Stomach (tissue), 9 donors: ENCODE results near the gene COG3. TPM values are rescaled to one million over a fixed set of nuclear protein-coding genes. Genes with fewer than 3 reads are reported as not detected.

Experiments
- DNase-seq, 2 donors: peaks; one replicate each; pipeline versions ENCODE4 v3.0.0 to v3.0.0-alpha.2; 2013 to 2019
- H3K27ac ChIP-seq, 5 donors: fragments of 200-600 bp in 4 of 5; sonication (generic) in 4 of 5; one replicate each; pipeline ENCODE4 v1.5.1; 2013 to 2019; ENCODE audit warnings: mild to moderate bottlenecking in 1 of 5, moderate library complexity in 1 of 5
- H3K27me3 ChIP-seq, 3 donors: fragments of 200-600 bp; sonication (generic); one replicate each; pipeline ENCODE4 v1.5.1; 2017 to 2019; ENCODE audit warnings: mixed run types in 1 of 3
- H3K36me3 ChIP-seq, 4 donors: fragments of 200-600 bp; sonication (generic); 1 replicate in 3 of 4; 2 replicates in 1 of 4; pipeline ENCODE4 v1.5.1; 2016 to 2019
- H3K4me1 ChIP-seq, 4 donors: fragments of 200-600 bp; sonication (generic); one replicate each; pipeline ENCODE4 v1.5.1; 2016 to 2019
- H3K4me3 ChIP-seq, 4 donors: fragments of 200-600 bp; sonication (generic) in 3 of 4; one replicate each; pipeline ENCODE4 v1.5.1; 2016 to 2019; ENCODE audit warnings: mild to moderate bottlenecking in 1 of 4
- H3K9me3 ChIP-seq, 4 donors: fragments of 200-600 bp; sonication (generic); one replicate each; pipeline ENCODE4 v1.5.1; 2016 to 2019
- CTCF ChIP-seq, 7 experiments: fragments of 450-650 bp in 4 of 7; fragments of 200-600 bp in 3 of 7; sonication (generic) in 3 of 7; IDR thresholded peaks; one replicate each; pipeline ENCODE4 v1.5.1; 2016 to 2019; ENCODE audit warnings: antibody characterized with exemption in 7 of 7, control low read depth in 2 of 7, mild to moderate bottlenecking in 1 of 7
- EP300 ChIP-seq: sonication (generic); formaldehyde crosslinking; IDR thresholded peaks from one replicate; pipeline ENCODE4 v1.6.1; 2017; ENCODE audit warnings: antibody characterized with exemption
- POLR2A ChIP-seq, 4 donors: fragments of 450-650 bp; IDR thresholded peaks; one replicate each; pipeline ENCODE4 v1.6.1; 2016; ENCODE audit warnings: antibody characterized with exemption in 4 of 4, control low read depth in 2 of 4, mild to moderate bottlenecking in 1 of 4, moderate library complexity in 1 of 4
- POLR2AphosphoS5 ChIP-seq, 3 donors: sonication (generic); formaldehyde crosslinking; IDR thresholded peaks; one replicate each; pipeline ENCODE4 v1.6.1; 2016; ENCODE audit warnings: antibody characterized with exemption in 3 of 3
- WGBS, 5 donors: extraction: QIAGEN DNeasy Blood & Tissue Kit in 3 of 5; methylation state at CpG; one replicate each; pipeline versions ENCODE4 v1.1.5 to v1.1.7; 2013 to 2018; 5-methylcytosine and 5-hydroxymethylcytosine counted together
- intact Hi-C: fragments of 100-400 bp; cut with DNase I; formaldehyde crosslinking; loops from one replicate; pipeline ENCODE4 v1.15.1; 2023; ENCODE audit warnings: low total_unique reads
- polyA plus RNA-seq, 3 donors: library from polyadenylated mRNA; stranded (reverse); fragments of 200-250 nt; gene quantifications; one replicate each; pipeline ENCODE4 v1.2.3, GENCODE V29; 2013
- total RNA-seq, 5 donors: library from RNA; depleted of rRNA; stranded (reverse); fragments of >200 nt; gene quantifications; one replicate each; pipeline versions ENCODE4 v1.1.0 to v1.2.3, GENCODE V29; 2014 to 2016
- donor health status: healthy with polysubstance abuse.
- donor health status: Bipolar disorder and iron deficiency.
- donor health status: healthy.

Gene COG3
- total and polyA plus RNA-seq, 8 donors: 10.4 to 442 (median 39.7) TPM

- peaks cover 54 to 90% (median 83%) of the 10 kb centered on the region in 4 donors for H3K36me3 ChIP-seq
- H3K27me3 ChIP-seq: no peaks in the 10 kb centered on the region
- H3K27ac ChIP-seq: peak overlapping the region in 1 of 5 donors; percentile 9
- no peak for TF ChIP-seq EP300
- no peak for TF ChIP-seq POLR2A (IDR thresholded peaks at IDR 0.05)
- TF ChIP-seq POLR2AphosphoS5 (IDR thresholded peaks at IDR 0.05): no peak
- no peak for TF ChIP-seq CTCF (IDR thresholded peaks at IDR 0.05)
- H3K4me1 ChIP-seq: peaks cover 0 to 14% (median 7%) of the 10 kb centered on the region in 4 donors
- intact Hi-C loops: no loop called here
- no peak for DNase-seq
- H3K9me3 ChIP-seq: no peaks in the 10 kb centered on the region
- WGBS, 5 donors: 56 to 64% (median 58%) methylated on average over 4 of the region's 4 CpGs
- no peak overlapping the region for H3K4me3 ChIP-seq
Measured at GRCh38 chr13:45500492-45501174, 35.9 kb downstream of the COG3 start.

DNA sequence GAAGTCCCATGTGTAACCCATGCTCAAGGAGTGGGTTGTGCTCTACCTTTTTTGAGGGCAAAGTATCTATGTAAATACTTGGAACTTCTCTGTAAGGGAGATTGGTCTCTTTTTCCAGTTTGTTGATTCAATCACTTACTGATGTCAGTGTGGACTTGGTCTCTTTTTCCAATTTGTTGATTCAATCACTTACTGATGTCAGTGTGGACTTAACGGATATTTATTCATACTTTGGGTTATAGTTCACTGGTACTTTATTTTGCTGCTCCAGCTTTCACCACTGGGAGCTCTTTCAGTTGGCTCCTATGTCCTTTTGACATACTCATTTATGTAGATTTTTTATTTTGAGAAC, 36.4 kb downstream of the COG3 start:
- Histone ChIP-seq H3K27ac (peak overlapping the region in 1 of 5 donors; percentile 9), H3K4me3 (no peak overlapping the region), H3K4me1 (peaks cover 0 to 14% (median 7%) of the 10 kb centered on the region in 4 donors), H3K36me3 (peaks cover 55 to 90% (median 83%) of the 10 kb centered on the region in 4 donors), H3K27me3 (no peaks in the 10 kb centered on the region), H3K9me3 (no peaks in the 10 kb centered on the region)
- intact Hi-C loops: no loop called here
- DNase-seq: no peak
- TF ChIP-seq EP300 (no peak), POLR2AphosphoS5 (IDR thresholded peaks at IDR 0.05) (no peak), POLR2A (IDR thresholded peaks at IDR 0.05) (no peak), CTCF (IDR thresholded peaks at IDR 0.05) (no peak)
- 31 to 71% (median 40%) methylated on average over 1 of the region's 1 CpG for WGBS, 5 donors

- Histone ChIP-seq H3K27ac (no peak overlapping the region), H3K4me1 (peaks cover 0 to 14% (median 7%) of the 10 kb centered on the region in 4 donors), H3K9me3 (no peaks in the 10 kb centered on the region), H3K27me3 (no peaks in the 10 kb centered on the region), H3K36me3 (peaks cover 42 to 90% (median 82%) of the 10 kb centered on the region in 4 donors), H3K4me3 (no peak overlapping the region)
- intact Hi-C loops: no loop called here
- TF ChIP-seq POLR2A (IDR thresholded peaks at IDR 0.05): no peak
- DNase-seq: no peak
Measured at GRCh38 chr13:45503658-45504057, 38.9 kb downstream of the COG3 start.

- Histone ChIP-seq H3K27ac (no peak overlapping the region), H3K27me3 (no peaks in the 10 kb centered on the region), H3K4me1 (peaks cover 0 to 5% (median 1%) of the 10 kb centered on the region in 4 donors), H3K9me3 (no peaks in the 10 kb centered on the region), H3K4me3 (no peak overlapping the region), H3K36me3 (peaks cover 48 to 98% (median 96%) of the 10 kb centered on the region in 4 donors)
- intact Hi-C loops: no loop called here
- DNase-seq: no peak
- TF ChIP-seq CTCF (IDR thresholded peaks at IDR 0.05) (no peak), EP300 (no peak), POLR2AphosphoS5 (IDR thresholded peaks at IDR 0.05) (no peak), POLR2A (IDR thresholded peaks at IDR 0.05) (no peak)
- WGBS, 5 donors: 73 to 89% (median 82%) methylated on average over 6 of the region's 6 CpGs
Measured at GRCh38 chr13:45506811-45507210, 42.1 kb downstream of the COG3 start.

DNA sequence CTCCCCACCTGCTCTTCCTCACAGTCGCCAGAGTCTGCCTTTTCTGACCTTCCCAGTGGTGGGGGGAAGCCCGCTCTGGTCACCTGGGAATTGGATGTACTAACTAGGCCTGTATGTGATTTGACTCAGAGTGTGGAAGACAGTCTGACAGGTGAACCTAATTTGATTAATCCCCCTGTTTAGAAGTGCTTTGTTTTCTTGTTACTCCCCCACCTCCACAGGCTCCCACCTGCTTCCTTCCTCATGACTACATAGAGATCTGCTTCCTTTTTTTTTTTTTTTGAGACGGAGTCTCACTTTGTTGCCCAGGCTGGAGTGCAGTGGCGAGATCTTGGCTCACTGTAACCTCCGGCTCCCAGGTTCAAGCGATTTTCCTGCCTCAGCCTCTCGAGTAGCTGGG, 44.0 kb downstream of the COG3 start:
- 84 to 88% (median 86%) methylated on average over 7 of the region's 7 CpGs for WGBS, 5 donors
- Histone ChIP-seq H3K27ac (no peak overlapping the region), H3K27me3 (no peaks in the 10 kb centered on the region), H3K4me1 (peaks cover 0 to 7% (median 3%) of the 10 kb centered on the region in 4 donors), H3K36me3 (peaks cover 52 to 93% (median 93%) of the 10 kb centered on the region in 4 donors), H3K4me3 (no peak overlapping the region), H3K9me3 (no peaks in the 10 kb centered on the region)
- no peak for TF ChIP-seq POLR2AphosphoS5 (IDR thresholded peaks at IDR 0.05)
- no peak for TF ChIP-seq POLR2A (IDR thresholded peaks at IDR 0.05)
- no peak for TF ChIP-seq EP300
- TF ChIP-seq CTCF (IDR thresholded peaks at IDR 0.05): no peak
- DNase-seq: no peak
- intact Hi-C loops: no loop called here
